NCI-H2107 treated with DMSO at 0.1 percent for 48 hours (cell line): Measurements from ENCODE around the gene SMCO4.
A peak's percentile ranks its signal among the peaks of the same experiment; 100 is the strongest.
"Not testable (repeated sequence)": the region's sequence is repeated elsewhere in the genome, so short reads cannot be mapped to it uniquely, and the experiment has no call there.

Experiments used
- DNase-seq: peaks from one replicate; lab custom pipeline; 2025; ENCODE audit not compliant: unreplicated experiment; lab: John Stamatoyannopoulos, UW

Gene SMCO4, protein sequence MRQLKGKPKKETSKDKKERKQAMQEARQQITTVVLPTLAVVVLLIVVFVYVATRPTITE

GRCh38 chr11:93543292-93543977 is at the start of gene SMCO4:
SMCO4 (minus strand) TSS chr11:93543391; CDS start chr11:93479189, 64,202 bp downstream.
- DNase-seq = peak; percentile 48

GRCh38 chr11:93591247-93591898 is 48.2 kb upstream of the SMCO4 start:
- no peak for DNase-seq

- no peak for DNase-seq
Observed at GRCh38 chr11:93589347-93589746, 46.2 kb upstream of the SMCO4 start.

DNA sequence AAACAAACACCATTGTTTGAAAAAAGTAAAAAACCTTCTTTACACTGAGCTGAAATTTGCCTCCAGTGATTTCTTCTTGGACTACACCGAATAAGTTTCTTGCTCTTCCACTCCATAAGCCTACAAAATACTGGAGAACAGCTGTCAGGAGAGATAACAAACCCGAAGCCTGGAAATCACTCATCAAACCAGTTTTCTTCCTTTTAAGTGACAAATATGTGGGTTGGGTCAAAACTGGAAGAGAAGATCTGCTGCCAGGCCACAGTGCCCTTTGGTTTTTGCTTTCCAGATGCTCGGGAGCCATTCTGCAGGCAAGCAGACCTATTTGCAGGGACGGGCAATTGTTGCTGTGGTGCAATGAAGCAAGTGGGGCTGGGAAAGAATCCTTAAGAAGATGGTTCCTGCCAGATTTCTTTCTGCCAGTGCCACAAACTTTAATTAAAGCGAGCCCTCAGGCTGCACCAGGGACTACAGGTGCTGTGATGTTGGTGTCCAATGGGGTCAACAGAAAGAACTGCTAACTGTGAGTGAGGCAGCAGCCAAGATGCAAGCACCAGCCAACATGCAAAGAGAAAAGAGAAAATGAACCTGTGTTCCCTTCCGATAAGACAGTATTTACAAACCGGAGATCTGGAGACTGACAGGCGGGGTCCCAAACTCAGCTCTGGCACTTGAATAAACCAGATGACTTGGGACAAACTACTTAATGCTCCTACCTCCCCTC is 44.8 kb upstream of the SMCO4 start:
- DNase-seq = no peak

DNA sequence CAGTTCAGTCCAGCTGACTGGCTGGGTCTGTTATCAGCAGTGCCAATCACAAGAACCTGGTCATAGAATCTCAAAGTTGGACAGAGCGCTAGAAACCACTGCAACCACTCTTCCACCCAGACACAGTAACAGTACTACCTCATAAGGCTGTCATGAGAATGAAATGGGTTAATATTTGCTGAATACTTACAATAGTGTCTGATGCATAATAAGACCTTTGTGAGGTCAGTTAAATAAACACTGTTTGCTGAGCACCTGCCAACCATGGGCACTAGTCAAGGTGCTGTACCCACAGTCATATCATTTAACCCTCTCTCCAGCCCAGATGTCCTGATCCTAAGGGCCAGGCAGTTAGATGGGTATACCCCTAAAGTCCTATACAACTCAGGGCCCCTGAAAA is 44.2 kb upstream of the SMCO4 start:
- DNase-seq = peak; percentile 3

GRCh38 chr11:93585758-93586157 is 42.6 kb upstream of the SMCO4 start:
- no peak for DNase-seq

- no peak for DNase-seq
Observed at GRCh38 chr11:93583490-93583889, 40.3 kb upstream of the SMCO4 start.

DNA sequence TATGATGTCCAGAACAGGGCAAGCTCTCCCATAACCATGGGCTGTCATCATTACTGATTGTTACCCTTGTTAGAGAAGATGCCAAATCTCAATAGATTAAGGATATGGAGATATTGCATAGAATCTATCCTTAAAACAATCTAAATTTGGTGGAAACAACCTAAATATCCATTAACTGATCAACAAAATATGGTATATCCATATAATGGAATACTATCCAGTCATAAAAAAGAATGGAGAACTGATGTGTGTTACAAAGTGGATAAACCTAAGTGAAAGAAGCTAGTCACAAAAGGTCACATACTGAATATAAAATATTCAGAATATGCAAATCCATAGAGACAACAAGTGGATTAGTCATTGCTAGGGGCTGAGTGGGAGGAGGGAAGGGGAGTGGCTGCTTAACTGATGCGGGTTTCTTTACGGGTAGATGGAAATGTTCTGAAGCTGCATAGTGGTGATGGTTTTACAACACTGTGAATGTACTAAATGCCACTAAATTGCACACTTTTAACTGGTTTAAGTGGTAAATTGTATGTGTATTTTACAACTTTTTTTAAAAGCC is 36.1 kb upstream of the SMCO4 start:
- no peak for DNase-seq

DNA sequence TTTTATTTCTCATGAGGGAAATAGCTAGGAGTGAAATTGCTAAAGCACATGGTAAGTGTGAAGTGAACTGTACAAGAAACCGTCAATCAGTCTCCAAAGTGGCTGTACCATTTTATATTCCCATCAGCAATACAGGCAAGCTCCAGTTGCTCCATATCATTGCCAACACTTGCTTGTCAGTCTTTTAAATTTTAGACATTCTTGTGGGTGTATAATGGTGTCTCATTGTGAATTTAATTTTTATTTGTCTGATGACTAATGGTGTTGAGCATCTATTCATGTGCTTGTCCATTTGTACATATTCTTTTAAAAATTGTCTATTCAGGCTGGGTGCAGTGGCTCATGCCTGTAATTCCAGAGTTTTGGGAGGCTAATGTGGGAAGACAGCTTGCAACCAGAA is 34.1 kb upstream of the SMCO4 start:
- DNase-seq = no peak

DNA sequence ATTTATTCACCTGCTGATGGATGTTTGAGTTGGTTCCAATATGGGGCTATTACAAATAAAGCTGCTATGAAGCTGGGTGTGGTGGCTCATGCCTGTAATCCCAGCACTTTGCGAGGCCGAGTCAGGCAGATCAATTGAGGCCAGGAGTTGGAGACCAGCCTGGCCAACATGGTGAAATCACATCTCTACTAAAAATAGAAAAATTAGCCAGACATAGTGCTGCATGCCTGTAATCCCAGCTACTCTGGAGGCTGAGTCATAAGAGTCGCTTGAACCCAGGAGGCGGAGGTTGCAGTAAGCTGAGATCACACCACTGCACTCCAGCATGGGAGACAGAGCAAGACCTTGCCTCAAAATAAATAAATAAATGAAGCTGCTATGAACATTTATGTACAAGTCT is 33.7 kb upstream of the SMCO4 start:
- not testable (repeated sequence) for DNase-seq

- DNase-seq = no peak
Observed at GRCh38 chr11:93574638-93575220, 31.5 kb upstream of the SMCO4 start.

DNA sequence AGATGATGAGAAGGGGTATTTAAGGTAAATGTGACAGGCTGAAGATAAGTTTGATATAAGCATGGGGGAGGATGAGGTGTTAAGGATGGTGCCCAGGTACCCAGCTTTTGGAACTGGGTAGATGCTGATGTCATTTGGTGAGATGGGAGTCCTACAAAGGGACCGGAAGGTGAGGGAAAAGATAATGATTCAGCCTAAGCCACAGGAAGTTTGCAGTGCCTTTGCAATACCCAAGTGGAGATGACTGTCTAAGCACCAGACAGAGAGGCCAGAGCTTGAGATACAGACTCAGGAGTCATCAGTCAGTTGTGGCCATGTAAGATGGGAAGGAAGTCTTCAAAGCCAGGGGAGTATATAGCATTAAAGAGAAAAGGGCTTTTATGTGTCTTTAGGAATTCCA is 30.0 kb upstream of the SMCO4 start:
- DNase-seq = no peak

GRCh38 chr11:93572621-93573020 is 29.4 kb upstream of the SMCO4 start:
- no peak for DNase-seq

DNA sequence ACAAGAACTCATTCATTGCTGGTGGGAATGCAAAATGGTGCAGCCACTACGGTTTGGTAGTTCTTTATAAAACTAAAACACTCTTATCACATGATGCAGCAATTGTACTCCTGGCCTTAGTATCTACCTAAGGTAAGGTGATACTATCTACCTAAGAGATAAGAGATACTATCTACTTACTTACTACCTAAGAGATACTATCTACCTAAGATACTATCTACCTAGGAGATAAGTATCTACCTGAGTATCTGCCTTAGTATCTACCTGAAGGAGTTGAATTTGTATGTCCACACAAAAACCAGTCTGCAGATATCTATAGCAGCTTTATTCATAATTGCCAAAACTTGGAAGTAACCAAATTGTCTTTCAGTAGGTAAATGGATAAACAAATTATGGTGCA is 29.0 kb upstream of the SMCO4 start:
- no peak for DNase-seq

DNA sequence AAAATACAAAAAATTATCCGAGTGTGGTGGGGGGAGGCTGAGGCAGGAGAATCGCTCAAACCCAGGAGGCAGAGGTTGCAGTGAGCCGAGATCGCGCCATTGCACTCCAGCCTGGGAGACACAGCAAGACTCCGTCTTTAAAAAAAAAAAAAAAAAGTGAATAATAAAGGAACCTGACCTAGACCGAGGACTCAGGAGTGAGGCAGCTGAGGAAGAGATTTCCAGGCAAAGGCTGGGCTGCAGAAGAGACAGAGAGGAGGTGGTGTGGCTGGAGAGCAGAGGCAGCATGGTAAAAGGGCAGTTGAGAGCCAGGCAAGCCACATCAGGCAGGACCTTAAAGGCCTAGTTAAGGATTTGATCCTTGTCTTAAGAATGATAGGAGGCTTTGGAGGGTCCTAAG is 28.4 kb upstream of the SMCO4 start:
- DNase-seq = no peak

GRCh38 chr11:93570759-93571413 is 27.7 kb upstream of the SMCO4 start:
- no peak for DNase-seq

DNA sequence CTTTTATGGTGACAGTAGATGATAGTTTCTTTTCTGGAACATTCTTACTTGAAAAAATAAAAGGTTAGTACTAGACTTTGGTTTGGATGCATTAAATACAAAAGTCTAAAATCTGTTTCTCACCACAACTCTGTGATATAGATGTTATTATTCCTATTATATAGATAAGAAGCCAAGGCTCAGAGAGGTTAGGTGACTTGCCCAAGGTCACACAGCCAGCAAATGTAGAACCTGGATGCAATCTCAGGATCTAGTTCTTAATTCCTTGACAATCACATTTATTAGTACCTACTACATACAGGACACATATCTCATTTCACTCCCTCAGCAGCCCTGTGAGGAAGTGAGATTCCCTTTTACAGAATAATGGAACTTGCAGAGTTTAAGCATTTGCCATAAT is 26.3 kb upstream of the SMCO4 start:
- no peak for DNase-seq

DNA sequence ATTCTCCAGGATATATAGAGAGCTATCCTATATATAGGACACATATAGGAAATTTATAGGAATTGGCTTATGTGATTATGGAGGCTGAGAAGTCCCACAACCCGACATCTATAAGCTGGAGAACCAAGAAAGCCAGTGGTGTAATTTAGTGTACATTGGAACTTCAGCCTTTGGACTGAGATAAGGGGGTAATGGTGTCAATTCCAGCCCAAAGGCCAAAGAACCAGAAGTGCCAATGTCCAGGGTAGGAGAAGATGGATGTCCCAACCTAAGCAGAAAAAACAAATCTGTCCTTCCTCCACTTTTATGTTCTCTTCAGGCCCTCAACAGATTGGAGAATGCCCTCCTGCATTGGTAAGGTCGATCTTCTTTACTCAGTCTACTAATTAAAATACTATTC is 25.5 kb upstream of the SMCO4 start:
- no peak for DNase-seq

GRCh38 chr11:93567401-93567895 is 24.3 kb upstream of the SMCO4 start:
- no peak for DNase-seq

- DNase-seq = no peak
Observed at GRCh38 chr11:93564895-93565294, 21.7 kb upstream of the SMCO4 start.

GRCh38 chr11:93563857-93564256 is 20.7 kb upstream of the SMCO4 start:
- no peak for DNase-seq
